H9 (cell line): ENCODE data around the gene SRBD1. TPM values are rescaled to one million over a fixed set of nuclear protein-coding genes. Genes with fewer than 3 reads are reported as not detected.

Experiments
- DNase-seq: peaks from one replicate; pipeline ENCODE4 v3.0.0-alpha.2; 2017
- H2AFZ ChIP-seq: one replicate; pipeline ENCODE4 v1.6.1; 2013; ENCODE audit warnings: mild to moderate bottlenecking, low read length, control low read depth, moderate library complexity
- H2AK5ac ChIP-seq: 2 replicates; pipeline ENCODE4 v1.6.1; 2013; ENCODE audit warnings: low read length, control low read depth, mixed read lengths; ENCODE audit not compliant: insufficient read length
- H2BK120ac ChIP-seq: one replicate; pipeline ENCODE4 v1.6.1; 2013; ENCODE audit warnings: low read depth, mild to moderate bottlenecking, low read length, control low read depth, inconsistent platforms; ENCODE audit not compliant: poor library complexity, severe bottlenecking
- H2BK12ac ChIP-seq: 2 replicates; pipeline ENCODE4 v1.6.1; 2013; ENCODE audit warnings: low read length, control low read depth, mixed read lengths, low read depth; ENCODE audit not compliant: insufficient read length
- H2BK15ac ChIP-seq: 2 replicates; pipeline ENCODE4 v1.6.1; 2013; ENCODE audit warnings: low read depth, low read length, control low read depth
- H2BK20ac ChIP-seq: one replicate; pipeline ENCODE4 v1.6.1; 2013; ENCODE audit warnings: low read depth, mild to moderate bottlenecking, low read length, control low read depth, inconsistent platforms; ENCODE audit not compliant: poor library complexity, severe bottlenecking
- H2BK5ac ChIP-seq: 2 replicates; pipeline ENCODE4 v1.6.1; 2013; ENCODE audit warnings: low read length, control low read depth, mixed read lengths; ENCODE audit not compliant: insufficient read length
- H3K14ac ChIP-seq: 2 replicates; pipeline ENCODE4 v1.6.1; 2013; ENCODE audit warnings: low read length, control low read depth; ENCODE audit not compliant: insufficient read depth
- H3K18ac ChIP-seq: 2 replicates; pipeline ENCODE4 v1.6.1; 2013; ENCODE audit warnings: low read depth, mild to moderate bottlenecking, mixed read lengths, low read length, control low read depth; ENCODE audit not compliant: insufficient read length
- H3K23ac ChIP-seq: 2 replicates; pipeline ENCODE4 v1.6.1; 2013; ENCODE audit warnings: low read length, control low read depth, mixed read lengths, low read depth; ENCODE audit not compliant: insufficient read length
- H3K23me2 ChIP-seq: 2 replicates; pipeline ENCODE4 v1.6.1; 2013; ENCODE audit warnings: low read depth, mild to moderate bottlenecking, mixed read lengths, low read length, control low read depth; ENCODE audit not compliant: insufficient read length, poor library complexity, severe bottlenecking
- H3K27ac ChIP-seq: 2 replicates; pipeline ENCODE4 v1.5.1; 2013; ENCODE audit warnings: low read length, control low read depth, mixed read lengths, low read depth; ENCODE audit not compliant: insufficient read length
- H3K27me3 ChIP-seq: 2 replicates; pipeline ENCODE4 v1.6.1; 2013; ENCODE audit warnings: low read length, control low read depth, inconsistent platforms; ENCODE audit not compliant: insufficient read depth
- H3K4ac ChIP-seq: 2 replicates; pipeline ENCODE4 v1.6.1; 2013; ENCODE audit warnings: low read depth, mild to moderate bottlenecking, control low read depth, inconsistent platforms, low read length, moderate library complexity
- H3K4me1 ChIP-seq: 2 replicates; pipeline ENCODE4 v1.6.1; 2013; ENCODE audit warnings: low read length, control low read depth, inconsistent platforms; ENCODE audit not compliant: insufficient read depth
- H3K4me2 ChIP-seq: 2 replicates; pipeline ENCODE4 v1.6.1; 2013; ENCODE audit warnings: low read length, control low read depth, mixed read lengths; ENCODE audit not compliant: insufficient read length, insufficient read depth
- H3K56ac ChIP-seq: 2 replicates; pipeline ENCODE4 v1.6.1; 2013; ENCODE audit warnings: low read depth, mild to moderate bottlenecking, mixed read lengths, low read length, control low read depth; ENCODE audit not compliant: insufficient read length
- H3K79me1 ChIP-seq: 2 replicates; pipeline ENCODE4 v1.6.1; 2013; ENCODE audit warnings: low read depth, mild to moderate bottlenecking, moderate library complexity, low read length, control low read depth, inconsistent platforms; ENCODE audit not compliant: insufficient read depth, poor library complexity, severe bottlenecking
- H3K79me2 ChIP-seq: 2 replicates; pipeline ENCODE4 v1.6.1; 2013; ENCODE audit warnings: low read length, control low read depth, inconsistent platforms; ENCODE audit not compliant: insufficient read depth
- H3K9ac ChIP-seq: 2 replicates; pipeline ENCODE4 v1.6.1; 2013; ENCODE audit warnings: low read length, control low read depth, mixed read lengths; ENCODE audit not compliant: insufficient read length; ENCODE audit errors: extremely low read depth
- H3K9me3 ChIP-seq: one replicate; pipeline ENCODE4 v1.6.1; 2013; ENCODE audit warnings: low read depth, low read length, inconsistent platforms; ENCODE audit not compliant: control insufficient read depth
- H3T11ph ChIP-seq: one replicate; pipeline ENCODE4 v1.6.1; 2013; ENCODE audit warnings: mild to moderate bottlenecking, low read length, control low read depth, inconsistent platforms
- H4K20me1 ChIP-seq: one replicate; pipeline ENCODE4 v1.6.1; 2013; ENCODE audit not compliant: control insufficient read depth, insufficient read length, insufficient read depth
- H4K5ac ChIP-seq: 2 replicates; pipeline ENCODE4 v1.6.1; 2013; ENCODE audit warnings: low read depth, mild to moderate bottlenecking, mixed read lengths, low read length, control low read depth; ENCODE audit not compliant: insufficient read length
- H4K8ac ChIP-seq: replicated peaks from 2 replicates; pipeline ENCODE4 v1.6.1; 2013; ENCODE audit warnings: low read length, control low read depth, mixed read lengths, low read depth; ENCODE audit not compliant: insufficient read length
- H4K91ac ChIP-seq: 2 replicates; pipeline ENCODE4 v1.6.1; 2013; ENCODE audit warnings: low read depth, mild to moderate bottlenecking, moderate library complexity, mixed read lengths, low read length, control low read depth; ENCODE audit not compliant: insufficient read length
- H3K27ac Mint-ChIP-seq, 3 experiments: 2 replicates in 2 of 3; 3 replicates in 1 of 3; pipeline ENCODE4 v1.8.0; 2020 to 2021; ENCODE audit warnings: mixed read lengths in 3 of 3, mild to moderate bottlenecking in 1 of 3, moderate library complexity in 1 of 3
- H3K27me3 Mint-ChIP-seq: 2 replicates; pipeline ENCODE4 v1.8.0; 2021; ENCODE audit warnings: low read depth, mild to moderate bottlenecking, moderate library complexity, mixed read lengths
- H3K36me3 Mint-ChIP-seq, 3 experiments: 2 replicates in 2 of 3; 3 replicates in 1 of 3; pipeline ENCODE4 v1.8.0; 2020 to 2021; ENCODE audit warnings: low read depth in 3 of 3, mixed read lengths in 3 of 3; ENCODE audit not compliant: insufficient read depth in 1 of 3
- H3K4me1 Mint-ChIP-seq, 2 experiments: 2 replicates each; pipeline ENCODE4 v1.8.0; 2020; ENCODE audit warnings: mixed read lengths in 2 of 2
- H3K4me3 Mint-ChIP-seq, 2 experiments: 2 replicates in 1 of 2; 3 replicates in 1 of 2; pipeline ENCODE4 v1.8.0; 2020 to 2021; ENCODE audit warnings: mild to moderate bottlenecking in 2 of 2, mixed read lengths in 2 of 2, moderate library complexity in 1 of 2
- H3K9me3 Mint-ChIP-seq, 2 experiments: 2 replicates in 1 of 2; 3 replicates in 1 of 2; pipeline ENCODE4 v1.8.0; 2020; ENCODE audit warnings: mild to moderate bottlenecking in 2 of 2, mixed read lengths in 2 of 2, moderate library complexity in 1 of 2
- WGBS: extraction: QIAGEN DNeasy Blood & Tissue Kit; methylation state at CpG from one replicate; pipeline ENCODE4 v1.1.7; 2013; ENCODE audit warnings: missing lambda C conversion rate, low lambda C conversion rate, mixed read lengths; ENCODE audit not compliant: insufficient read length; ENCODE audit errors: extremely low coverage; 5-methylcytosine and 5-hydroxymethylcytosine counted together
- total RNA-seq: library from RNA; stranded (reverse); gene quantifications from 2 replicates; pipeline ENCODE4 v1.2.1, GENCODE V29; 2021
- TF ChIP-seq, protein P1 (sequence below): fragments of 200-600 bp; sonication (generic); conservative IDR thresholded peaks from 3 replicates; pipeline ENCODE4 v1.8.0; 2021; ENCODE audit warnings: antibody characterized with exemption, mild to moderate bottlenecking

SRBD1 gene
- total RNA-seq, 1 experiment from 2014 or later: 18.3 TPM

DNA sequence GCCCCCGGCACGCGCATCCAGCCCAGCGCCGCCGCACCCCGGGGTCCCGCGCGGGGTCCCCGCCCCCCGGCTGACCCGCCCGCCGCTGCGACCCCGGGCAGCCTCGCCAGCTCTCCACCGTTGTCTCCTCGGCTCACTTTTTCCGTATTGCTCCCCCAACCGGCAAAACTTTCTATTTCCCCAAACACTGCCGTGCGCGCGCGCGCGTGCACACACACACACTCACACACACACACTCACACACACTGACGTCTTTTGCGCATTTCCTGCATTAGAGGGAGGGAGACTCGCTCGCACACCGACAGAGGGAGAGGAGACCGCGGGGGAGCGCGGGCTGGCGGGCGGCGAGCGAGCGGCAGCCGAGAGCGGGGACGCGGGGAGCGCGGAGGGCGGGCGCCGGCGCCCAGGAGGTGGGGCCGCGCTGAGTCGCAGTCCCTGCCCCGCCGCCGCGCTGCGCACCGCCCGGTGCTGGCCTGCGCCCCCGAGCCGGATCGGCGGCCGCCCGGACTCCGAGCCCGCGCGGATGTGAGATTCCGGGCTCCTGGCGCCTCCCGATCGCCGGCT, 39.9 kb upstream of the SRBD1 start:
- Histone ChIP-seq H2BK12ac (no peak overlapping the region), H2BK5ac (no peak overlapping the region), H3T11ph (no peak overlapping the region), H2BK120ac (no peak overlapping the region), H3K14ac (no peak overlapping the region; the same call in 1 of the 2 replicates), H4K20me1 (peaks cover 3% of the 10 kb centered on the region), H3K4ac (no peak overlapping the region), H2AFZ (no peak overlapping the region), H2AK5ac (no peak overlapping the region), H4K5ac (no peak overlapping the region), H3K4me1 (no peaks in the 10 kb centered on the region), H4K91ac (no peak overlapping the region), H2BK15ac (no peak overlapping the region), H3K79me1 (no peaks in the 10 kb centered on the region), H3K23me2 (peaks cover 28% of the 10 kb centered on the region), H2BK20ac (no peak overlapping the region), H3K23ac (no peak overlapping the region), H3K79me2 (no peaks in the 10 kb centered on the region), H3K18ac (no peak overlapping the region), H3K9ac (no peak overlapping the region), H3K27me3 (peaks cover 45% of the 10 kb centered on the region), H4K8ac (no peak overlapping the region), H3K56ac (no peak overlapping the region), H3K4me2 (peak overlapping the region; percentile 76), H3K9me3 (no peaks in the 10 kb centered on the region), H3K27ac (no peak overlapping the region)
- peak overlapping the region; percentile 92 to 99 for H3K4me3 Mint-ChIP-seq
- peaks cover 88% of the 10 kb centered on the region for H3K27me3 Mint-ChIP-seq
- H3K9me3 Mint-ChIP-seq: no peaks in the 10 kb centered on the region; a peak in 1 of 5 replicates
- no peaks in the 10 kb centered on the region; a peak in 2 of 7 replicates for H3K36me3 Mint-ChIP-seq
- TF ChIP-seq, protein P1, sequence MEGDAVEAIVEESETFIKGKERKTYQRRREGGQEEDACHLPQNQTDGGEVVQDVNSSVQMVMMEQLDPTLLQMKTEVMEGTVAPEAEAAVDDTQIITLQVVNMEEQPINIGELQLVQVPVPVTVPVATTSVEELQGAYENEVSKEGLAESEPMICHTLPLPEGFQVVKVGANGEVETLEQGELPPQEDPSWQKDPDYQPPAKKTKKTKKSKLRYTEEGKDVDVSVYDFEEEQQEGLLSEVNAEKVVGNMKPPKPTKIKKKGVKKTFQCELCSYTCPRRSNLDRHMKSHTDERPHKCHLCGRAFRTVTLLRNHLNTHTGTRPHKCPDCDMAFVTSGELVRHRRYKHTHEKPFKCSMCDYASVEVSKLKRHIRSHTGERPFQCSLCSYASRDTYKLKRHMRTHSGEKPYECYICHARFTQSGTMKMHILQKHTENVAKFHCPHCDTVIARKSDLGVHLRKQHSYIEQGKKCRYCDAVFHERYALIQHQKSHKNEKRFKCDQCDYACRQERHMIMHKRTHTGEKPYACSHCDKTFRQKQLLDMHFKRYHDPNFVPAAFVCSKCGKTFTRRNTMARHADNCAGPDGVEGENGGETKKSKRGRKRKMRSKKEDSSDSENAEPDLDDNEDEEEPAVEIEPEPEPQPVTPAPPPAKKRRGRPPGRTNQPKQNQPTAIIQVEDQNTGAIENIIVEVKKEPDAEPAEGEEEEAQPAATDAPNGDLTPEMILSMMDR: peak; percentile 42; the same call in 2 of the 3 replicates
- peak overlapping the region in 1 of 3 experiments; percentile 45; a peak in 2 of 7 replicates for H3K27ac Mint-ChIP-seq
- WGBS: no CpG with 5 or more reads among the region's 79 CpGs
- H3K4me1 Mint-ChIP-seq: peaks cover 17% of the 10 kb centered on the region in 2 experiments
- peak; percentile 78 for DNase-seq
